WTC11 (cell line): ENCODE data around the gene MAPK9.

ENCODE experiments used
- GRHL2 ChIP-seq: fragments of 250-450 bp; sonication (Bioruptor Pico); IDR thresholded peaks from 2 replicates; pipeline ENCODE4 v1.8.0; 2022; ENCODE audit warnings: mild to moderate bottlenecking, moderate library complexity; ENCODE audit not compliant: insufficient replicate concordance, severe bottlenecking
- JUN ChIP-seq: sonication (generic); formaldehyde crosslinking; IDR thresholded peaks from 2 replicates; pipeline ENCODE4 v1.8.0; 2023; ENCODE audit warnings: mild to moderate bottlenecking, missing genetic modification reagents
- KAT7 ChIP-seq: sonication (generic); formaldehyde crosslinking; IDR thresholded peaks from 2 replicates; pipeline ENCODE4 v1.8.1; 2023; ENCODE audit warnings: missing genetic modification reagents, mild to moderate bottlenecking, borderline replicate concordance
- SP1 ChIP-seq: sonication (generic); formaldehyde crosslinking; conservative IDR thresholded peaks from 2 replicates; pipeline ENCODE4 v1.8.1; 2022; ENCODE audit warnings: missing genetic modification reagents
- ZNF121 ChIP-seq: sonication (generic); formaldehyde crosslinking; IDR thresholded peaks from 2 replicates; pipeline ENCODE4 v1.8.0; 2023; ENCODE audit warnings: missing genetic modification reagents
- ZNF263 ChIP-seq: sonication (generic); formaldehyde crosslinking; IDR thresholded peaks from 2 replicates; pipeline ENCODE4 v1.8.1; 2022; ENCODE audit warnings: low read depth, mild to moderate bottlenecking, moderate library complexity, missing genetic modification reagents
- TF ChIP-seq, protein P1 (sequence below): sonication (generic); formaldehyde crosslinking; IDR thresholded peaks from 2 replicates; pipeline ENCODE4 v1.8.1; 2022; ENCODE audit warnings: low read depth, missing genetic modification reagents, borderline replicate concordance
- TF ChIP-seq, protein P2 (sequence below): fragments of 200-600 bp; IDR thresholded peaks from 2 replicates; pipeline ENCODE4 v1.8.0; 2022; ENCODE audit warnings: antibody characterized with exemption
- TF ChIP-seq, protein P3 (sequence below): fragments of 250-450 bp; sonication (Bioruptor Pico); IDR thresholded peaks from 2 replicates; pipeline ENCODE4 v1.8.0; 2021; ENCODE audit warnings: mild to moderate bottlenecking

DNA sequence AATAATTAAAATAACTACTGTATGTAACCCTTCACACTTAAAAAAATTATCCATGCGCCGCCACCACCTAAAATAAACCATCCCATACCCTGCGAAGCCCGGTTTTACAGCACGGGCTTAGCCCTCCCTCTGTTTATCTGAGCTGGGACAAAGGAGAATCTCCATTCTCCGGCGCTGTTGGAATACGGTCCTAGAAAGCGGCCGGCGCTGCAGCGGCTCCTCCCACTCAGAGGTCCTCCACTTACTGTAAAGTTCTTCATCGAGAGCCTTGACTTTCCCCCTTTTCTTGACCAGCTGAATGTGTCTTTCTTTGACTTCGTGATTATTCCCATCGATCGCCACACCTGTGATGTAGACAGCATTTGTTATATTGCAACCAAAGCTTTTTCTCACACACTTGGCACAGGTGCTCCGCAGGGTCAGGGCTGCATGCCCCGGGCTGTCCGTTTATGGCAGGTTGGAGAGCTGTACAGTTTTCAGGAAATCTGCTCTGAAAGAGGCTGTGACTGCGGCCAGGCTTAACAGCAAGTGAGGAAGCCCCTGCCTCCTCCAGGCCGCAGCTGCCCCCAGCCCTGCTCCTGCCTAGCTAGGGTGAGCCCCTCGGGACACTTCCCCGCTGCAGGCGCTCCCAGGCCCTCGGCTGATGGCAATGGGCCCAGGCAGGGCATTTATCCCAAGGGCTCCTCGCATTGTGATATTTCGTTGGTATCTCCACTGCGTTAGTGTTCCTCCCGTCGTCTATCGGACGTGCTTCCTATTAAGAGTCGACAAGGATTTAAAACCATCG is 44.5 kb upstream of the MAPK9 start:
- TF ChIP-seq, protein P1, sequence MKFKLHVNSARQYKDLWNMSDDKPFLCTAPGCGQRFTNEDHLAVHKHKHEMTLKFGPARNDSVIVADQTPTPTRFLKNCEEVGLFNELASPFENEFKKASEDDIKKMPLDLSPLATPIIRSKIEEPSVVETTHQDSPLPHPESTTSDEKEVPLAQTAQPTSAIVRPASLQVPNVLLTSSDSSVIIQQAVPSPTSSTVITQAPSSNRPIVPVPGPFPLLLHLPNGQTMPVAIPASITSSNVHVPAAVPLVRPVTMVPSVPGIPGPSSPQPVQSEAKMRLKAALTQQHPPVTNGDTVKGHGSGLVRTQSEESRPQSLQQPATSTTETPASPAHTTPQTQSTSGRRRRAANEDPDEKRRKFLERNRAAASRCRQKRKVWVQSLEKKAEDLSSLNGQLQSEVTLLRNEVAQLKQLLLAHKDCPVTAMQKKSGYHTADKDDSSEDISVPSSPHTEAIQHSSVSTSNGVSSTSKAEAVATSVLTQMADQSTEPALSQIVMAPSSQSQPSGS (CRISPR knock-in tag) = no peak
- TF ChIP-seq, protein P2, sequence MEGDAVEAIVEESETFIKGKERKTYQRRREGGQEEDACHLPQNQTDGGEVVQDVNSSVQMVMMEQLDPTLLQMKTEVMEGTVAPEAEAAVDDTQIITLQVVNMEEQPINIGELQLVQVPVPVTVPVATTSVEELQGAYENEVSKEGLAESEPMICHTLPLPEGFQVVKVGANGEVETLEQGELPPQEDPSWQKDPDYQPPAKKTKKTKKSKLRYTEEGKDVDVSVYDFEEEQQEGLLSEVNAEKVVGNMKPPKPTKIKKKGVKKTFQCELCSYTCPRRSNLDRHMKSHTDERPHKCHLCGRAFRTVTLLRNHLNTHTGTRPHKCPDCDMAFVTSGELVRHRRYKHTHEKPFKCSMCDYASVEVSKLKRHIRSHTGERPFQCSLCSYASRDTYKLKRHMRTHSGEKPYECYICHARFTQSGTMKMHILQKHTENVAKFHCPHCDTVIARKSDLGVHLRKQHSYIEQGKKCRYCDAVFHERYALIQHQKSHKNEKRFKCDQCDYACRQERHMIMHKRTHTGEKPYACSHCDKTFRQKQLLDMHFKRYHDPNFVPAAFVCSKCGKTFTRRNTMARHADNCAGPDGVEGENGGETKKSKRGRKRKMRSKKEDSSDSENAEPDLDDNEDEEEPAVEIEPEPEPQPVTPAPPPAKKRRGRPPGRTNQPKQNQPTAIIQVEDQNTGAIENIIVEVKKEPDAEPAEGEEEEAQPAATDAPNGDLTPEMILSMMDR = no peak
- TF ChIP-seq JUN = no peak
- TF ChIP-seq ZNF263 (CRISPR knock-in tag) = no peak
- TF ChIP-seq GRHL2 (CRISPR knock-in tag) = no peak
- no peak for TF ChIP-seq KAT7 (CRISPR knock-in tag)
- no peak for TF ChIP-seq ZNF121 (CRISPR knock-in tag)
- TF ChIP-seq, protein P3, sequence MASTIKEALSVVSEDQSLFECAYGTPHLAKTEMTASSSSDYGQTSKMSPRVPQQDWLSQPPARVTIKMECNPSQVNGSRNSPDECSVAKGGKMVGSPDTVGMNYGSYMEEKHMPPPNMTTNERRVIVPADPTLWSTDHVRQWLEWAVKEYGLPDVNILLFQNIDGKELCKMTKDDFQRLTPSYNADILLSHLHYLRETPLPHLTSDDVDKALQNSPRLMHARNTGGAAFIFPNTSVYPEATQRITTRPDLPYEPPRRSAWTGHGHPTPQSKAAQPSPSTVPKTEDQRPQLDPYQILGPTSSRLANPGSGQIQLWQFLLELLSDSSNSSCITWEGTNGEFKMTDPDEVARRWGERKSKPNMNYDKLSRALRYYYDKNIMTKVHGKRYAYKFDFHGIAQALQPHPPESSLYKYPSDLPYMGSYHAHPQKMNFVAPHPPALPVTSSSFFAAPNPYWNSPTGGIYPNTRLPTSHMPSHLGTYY (CRISPR knock-in tag) = no peak
- no peak for TF ChIP-seq SP1 (CRISPR knock-in tag)
